GM20431 (cell line): ENCODE data around the gene PLD4.
"Not testable (repeated sequence)": the region's sequence is repeated elsewhere in the genome, so short reads cannot be mapped to it uniquely, and the experiment has no call there.

ENCODE experiments used
- in situ Hi-C: fragments of 300-500 bp; cut with MseI, MboI; formaldehyde crosslinking; loops from one replicate; pipeline ENCODE4 v1.15.0; 2020; ENCODE audit warnings: low sequenced_read_pairs; ENCODE audit not compliant: unreplicated experiment

Gene PLD4

DNA sequence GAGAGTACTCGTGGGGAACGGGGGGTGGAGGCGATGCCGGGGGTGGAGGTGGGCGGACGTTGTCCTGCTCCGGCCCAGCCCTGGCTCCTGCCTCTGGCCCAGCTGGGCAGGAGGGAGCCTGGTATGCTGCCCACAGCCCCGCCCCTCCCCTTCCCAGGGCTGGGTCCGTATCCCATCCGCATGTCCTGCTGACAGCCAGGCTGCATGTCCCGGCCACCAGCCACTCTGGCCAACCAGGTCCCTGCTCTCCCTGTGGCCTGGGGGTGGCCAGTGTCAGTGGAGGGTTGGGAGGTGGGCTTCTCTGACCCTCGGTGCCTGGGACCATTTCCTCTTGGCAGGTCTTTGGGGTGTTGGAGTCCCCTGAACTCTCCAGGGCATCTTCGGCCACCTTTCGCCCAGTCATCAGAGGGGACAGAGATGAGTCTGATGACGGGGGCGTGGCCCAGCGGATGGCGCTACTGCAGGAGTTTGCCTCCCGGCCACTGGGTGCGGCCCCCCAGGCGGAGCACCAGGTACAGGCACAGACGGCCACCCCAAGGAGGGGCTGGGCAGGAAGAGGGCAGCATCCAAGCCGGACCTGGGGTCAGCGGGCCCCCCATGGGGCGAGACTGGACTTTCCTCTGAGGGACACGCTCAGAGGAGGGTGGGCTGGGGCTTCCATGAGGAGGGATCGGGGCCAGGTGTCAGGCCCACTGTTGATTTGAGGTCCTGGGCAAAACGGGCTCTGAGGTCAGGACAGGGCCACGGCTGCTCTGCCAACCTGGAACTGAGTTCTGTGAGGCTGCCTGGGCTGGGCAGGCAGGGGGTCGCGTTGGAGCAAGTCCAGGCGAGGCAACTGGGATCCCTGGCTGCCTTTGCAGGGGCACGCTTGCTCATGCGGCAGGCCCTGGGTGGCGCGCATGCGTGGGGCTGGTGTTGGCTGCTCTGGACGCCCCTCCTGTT, 39.4 kb upstream of the PLD4 start:
- in situ Hi-C loops: no loop called here

DNA sequence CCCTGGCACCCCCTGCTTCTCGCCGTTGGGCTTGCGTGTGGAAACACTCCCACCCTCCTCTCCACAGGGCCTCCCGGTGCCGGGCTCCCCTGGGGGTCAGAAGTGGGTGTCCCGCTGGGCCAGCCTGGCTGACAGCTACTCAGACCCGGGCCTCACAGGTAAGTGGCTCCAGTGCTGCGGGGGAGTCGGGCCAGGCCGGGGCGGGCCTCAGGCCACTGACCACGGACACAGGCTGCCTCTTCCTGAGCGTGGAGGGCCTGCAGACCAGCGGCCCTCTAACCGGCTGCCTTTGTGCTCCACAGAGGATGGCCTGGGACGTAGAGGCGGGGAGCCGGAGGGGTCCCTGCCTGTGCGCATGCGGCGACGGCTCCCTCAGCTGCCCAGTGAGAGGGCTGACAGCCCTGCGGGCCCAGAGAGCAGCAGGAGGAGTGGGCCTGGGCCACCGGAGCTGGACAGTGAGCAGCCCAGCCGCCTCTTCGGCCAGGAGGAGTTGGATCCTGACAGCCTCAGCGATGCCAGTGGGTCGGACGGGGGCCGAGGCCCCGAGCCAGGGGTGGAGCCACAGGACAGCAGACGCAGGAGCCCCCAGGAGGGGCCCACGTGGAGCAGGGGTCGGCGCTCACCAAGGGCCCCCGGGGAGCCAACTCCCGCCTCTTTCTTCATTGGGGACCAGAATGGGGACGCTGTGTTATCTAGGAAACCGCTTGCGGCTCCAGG, 38.5 kb upstream of the PLD4 start:
- in situ Hi-C loops: no loop called here

DNA sequence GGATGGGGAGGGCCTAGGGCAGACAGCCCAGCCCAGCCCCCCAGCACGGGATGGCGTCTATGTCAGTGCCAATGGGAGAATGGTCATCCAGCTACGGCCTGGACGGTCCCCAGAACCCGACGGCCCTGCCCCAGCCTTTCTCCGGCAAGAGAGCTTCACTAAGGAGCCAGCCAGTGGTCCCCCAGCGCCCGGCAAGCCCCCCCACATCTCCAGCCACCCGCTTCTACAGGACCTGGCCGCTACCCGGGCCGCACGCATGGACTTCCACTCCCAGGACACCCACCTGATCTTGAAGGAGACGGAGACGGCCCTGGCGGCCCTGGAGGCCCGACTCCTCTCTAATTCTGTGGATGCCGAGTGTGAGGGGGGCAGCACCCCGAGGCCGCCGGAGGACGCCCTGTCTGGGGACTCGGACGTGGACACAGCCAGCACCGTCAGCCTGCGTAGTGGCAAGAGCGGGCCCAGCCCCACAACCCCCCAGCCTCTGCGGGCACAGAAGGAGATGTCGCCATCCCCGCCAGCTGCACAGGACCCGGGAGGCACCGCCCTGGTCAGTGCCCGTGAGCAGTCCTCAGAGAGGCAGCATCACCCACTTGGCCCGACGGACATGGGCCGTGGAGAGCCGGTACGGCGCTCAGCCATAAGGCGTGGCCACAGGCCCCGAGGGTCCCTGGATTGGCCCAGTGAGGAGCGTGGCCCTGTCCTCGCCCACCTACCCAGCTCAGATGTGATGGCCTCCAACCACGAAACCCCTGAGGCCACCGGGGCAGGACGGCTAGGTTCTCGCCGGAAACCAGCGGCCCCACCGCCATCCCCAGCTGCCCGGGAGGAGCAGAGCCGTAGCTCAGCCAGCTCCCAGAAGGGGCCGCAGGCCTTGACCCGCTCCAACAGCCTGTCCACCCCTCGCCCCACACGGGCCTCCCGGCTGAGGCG, 37.7 kb upstream of the PLD4 start:
- in situ Hi-C loops: no loop called here

DNA sequence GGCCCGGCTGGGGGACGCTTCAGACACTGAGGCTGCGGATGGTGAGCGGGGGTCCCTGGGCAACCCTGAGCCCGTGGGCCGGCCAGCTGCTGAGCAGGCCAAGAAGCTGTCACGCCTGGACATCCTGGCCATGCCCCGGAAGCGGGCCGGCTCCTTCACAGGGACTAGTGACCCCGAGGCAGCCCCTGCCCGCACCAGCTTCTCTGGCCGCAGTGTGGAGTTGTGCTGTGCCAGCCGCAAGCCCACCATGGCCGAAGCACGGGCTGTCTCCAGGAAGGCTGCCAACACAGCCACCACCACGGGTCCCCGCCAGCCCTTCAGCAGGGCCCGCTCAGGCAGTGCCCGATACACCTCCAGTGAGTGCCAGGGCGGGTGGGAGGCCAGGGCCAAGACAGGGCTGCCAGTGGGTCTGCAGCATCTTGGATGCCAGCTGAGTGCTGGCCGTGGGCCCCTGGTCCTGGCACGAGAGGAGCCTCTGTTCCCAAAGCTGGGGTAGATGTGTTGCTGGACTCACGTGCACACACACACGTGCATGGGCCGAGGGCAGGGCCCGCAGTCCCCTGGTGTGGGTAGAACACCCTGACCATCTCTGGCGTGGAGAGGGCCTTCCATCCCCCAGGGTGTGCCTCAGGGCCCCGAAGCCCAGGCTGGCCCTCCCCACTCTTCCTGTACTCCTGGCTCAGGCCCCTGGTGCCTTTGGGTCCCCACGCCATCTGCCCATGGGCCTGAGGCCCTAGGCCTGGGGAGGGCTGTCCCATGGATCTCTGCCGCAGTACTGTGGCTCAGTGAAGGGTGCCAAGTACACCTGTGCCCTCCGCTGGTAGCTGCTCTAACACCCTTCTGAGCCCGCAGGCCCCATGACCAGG, 36.8 kb upstream of the PLD4 start:
- in situ Hi-C loops: no loop called here

DNA sequence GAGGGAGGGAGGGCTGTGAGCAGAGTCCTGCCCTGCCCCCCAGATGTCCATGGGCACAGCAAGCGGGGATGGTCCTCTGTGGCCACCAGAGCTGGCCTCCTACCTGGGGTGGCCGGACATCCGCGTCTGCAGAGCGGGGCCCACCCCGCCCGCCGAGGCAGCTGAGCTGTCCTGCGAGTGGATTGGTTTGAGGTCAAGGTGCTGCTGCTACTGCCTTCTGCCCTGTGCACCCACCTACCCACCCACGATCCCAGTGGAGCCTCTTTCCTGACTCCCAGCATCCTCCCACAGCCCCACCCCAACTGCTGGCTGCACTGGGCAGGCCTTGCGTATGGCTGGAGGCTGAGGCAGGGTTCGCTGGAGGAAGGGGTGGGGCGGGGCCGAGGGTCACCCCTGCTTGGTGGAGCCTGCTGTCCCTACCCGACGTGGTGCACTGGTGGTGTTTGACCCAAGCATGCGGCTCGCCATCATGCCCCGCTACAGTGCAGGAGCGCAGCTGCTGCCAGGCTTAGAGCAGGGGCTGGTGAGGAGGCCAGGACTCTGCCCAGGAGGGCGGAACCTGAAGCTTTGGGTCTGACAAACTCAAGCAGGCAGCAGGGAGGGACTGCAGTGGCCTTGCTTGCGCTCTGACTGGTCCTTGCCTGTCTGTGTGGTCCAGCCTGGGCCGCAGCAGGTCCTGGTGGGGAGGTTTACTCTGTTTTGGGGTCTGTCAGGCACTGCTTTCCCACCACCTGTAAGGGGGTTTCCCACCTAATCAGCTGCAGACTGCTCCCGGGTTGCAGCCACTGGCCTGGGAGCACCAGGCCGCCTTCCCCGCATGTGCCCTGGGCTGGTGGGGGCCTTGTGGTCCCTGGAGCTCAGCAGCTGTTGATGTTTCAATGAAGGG, 35.9 kb upstream of the PLD4 start:
- in situ Hi-C loops: no loop called here

DNA sequence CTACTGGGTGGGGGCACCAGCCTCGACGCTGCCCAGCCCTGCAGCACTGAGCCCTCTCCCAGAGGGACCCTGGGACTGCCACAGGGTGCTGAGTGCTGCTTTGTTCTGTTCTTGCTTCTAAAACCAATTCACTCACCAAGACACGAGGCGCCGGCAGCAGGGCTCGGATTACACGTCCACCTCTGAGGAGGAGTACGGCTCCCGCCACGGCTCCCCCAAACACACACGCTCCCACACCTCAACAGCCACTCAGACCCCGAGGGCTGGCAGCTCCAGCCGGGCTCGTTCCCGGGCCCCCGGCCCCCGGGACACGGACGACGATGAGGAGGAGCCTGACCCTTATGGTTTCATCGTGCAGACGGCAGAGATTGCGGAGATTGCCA, 35.3 kb upstream of the PLD4 start:
- in situ Hi-C loops: no loop called here

DNA sequence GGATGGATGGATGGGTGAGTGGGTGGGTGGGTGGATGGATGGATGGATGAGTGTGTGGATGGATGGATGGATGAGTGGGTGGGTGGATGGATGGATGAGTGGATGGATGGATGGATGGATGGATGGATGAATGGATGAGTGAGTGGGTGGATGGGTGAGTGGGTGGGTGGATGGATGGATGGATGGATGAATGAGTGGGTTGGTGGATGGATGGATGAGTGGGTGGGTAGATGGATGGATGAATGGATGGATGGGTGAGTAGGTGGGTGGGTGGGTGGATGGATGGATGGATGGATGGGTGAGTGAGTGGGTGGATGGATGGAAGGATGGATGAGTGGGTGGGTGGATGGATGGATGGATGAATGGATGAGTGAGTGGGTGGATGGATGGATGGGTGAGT, 34.4 kb upstream of the PLD4 start:
- in situ Hi-C loops: not testable (repeated sequence)

DNA sequence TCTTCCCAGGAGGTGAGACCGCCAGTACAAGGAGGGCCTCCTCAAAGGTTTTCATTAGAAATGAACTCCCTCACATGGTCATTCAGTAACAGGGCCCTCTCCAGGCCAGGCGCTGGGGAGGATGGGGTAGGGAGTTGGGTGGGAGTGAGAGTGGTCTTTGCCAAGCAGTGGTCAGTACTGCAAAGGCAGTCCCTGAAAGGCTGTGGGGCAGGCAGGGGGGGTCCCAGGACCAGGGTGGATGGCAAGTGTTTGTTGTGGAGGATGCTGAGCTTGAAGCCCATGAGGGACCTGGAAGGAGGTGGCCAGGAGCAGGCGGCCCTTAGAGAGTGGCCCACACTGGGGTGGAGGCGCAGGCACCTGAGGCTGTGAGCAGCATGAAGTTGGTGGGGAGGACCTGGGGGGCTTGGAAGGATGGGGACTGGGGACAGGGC, 33.5 kb upstream of the PLD4 start:
- in situ Hi-C loops: no loop called here

DNA sequence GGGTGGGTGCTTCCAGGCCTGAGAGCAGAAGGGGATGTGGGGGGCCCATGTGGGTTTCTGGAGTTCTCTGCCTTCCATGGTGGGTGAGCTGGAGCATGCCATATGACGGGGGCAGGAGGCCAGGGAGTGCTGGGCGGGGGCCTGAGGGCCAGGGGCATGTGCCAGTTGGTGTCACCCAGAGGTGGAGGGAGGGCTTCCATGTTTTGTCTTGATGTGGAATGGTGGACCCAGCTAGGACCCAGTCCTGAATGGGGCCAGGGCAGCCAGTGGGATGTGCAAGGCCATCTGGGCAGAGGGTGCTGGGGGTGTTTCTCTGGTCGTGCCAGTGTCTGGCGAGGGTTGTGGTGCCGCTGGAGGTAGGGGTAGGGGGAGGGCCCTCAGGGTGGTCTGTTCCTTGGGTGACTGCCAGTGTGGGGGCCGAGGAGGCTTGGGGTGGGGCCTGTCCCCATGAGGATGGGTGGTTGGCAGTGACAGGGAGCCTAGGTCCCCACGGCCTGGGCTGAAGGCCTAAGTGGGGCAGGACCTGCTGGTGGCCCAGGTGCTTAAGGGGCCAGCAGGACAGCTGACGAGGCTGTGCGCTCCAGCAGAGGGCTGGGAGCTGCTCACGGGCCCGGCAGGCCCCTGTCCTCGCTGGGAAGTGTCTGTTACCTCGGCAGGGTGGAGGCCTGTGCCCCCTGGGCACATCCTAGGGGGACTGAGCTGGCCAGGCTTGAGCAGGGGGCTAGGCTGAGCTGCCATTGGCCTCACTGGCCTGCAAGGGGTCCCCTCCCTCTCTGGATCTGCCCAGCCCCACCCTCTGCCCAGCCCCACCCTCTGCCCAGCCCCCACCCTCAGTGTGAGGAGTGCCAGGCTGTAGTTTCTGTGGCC, 32.8 kb upstream of the PLD4 start:
- in situ Hi-C loops: no loop called here

DNA sequence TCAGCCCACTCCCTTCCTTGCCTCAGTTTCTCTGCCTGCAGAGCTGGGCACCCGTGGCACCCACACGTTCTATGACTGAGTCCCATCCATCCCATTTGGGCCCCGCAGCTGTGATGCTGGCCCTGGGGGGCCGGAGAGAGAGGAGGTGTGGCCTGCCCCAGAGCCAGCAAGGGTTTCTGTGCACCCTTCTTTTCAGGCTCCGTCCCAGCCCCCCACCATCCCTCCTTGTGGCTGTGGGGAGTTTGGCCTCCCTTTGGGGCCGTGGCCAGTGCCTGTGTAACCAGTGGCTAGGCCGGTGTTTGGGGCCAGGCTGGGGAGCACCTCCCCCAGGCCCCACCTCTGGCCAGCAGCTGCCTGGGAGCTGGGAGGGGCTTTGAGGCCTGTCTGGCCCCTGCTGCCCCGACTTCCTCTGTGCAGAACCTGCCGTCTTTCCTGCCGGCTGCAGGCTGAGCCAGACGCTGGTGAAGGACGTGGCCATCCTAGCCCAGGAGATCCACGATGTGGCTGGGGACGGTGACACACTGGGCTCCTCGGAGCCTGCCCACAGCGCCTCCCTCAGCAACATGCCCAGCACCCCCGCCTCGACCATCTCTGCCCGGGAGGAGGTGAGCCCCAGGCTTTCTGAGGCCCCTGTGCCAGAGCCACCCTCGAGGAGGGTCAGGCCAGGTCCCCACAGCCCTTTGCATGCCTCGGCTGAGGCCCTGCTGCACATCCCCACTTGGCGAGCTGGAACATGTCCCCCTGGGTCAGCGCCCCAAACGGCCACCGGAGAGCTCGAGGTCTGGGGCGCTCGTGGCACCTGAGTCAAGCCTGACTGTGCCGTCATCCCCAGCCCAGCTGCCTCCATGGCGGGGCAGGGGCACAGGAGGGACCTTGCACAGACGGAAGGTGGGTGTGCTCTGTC, 31.9 kb upstream of the PLD4 start:
- in situ Hi-C loops: no loop called here

DNA sequence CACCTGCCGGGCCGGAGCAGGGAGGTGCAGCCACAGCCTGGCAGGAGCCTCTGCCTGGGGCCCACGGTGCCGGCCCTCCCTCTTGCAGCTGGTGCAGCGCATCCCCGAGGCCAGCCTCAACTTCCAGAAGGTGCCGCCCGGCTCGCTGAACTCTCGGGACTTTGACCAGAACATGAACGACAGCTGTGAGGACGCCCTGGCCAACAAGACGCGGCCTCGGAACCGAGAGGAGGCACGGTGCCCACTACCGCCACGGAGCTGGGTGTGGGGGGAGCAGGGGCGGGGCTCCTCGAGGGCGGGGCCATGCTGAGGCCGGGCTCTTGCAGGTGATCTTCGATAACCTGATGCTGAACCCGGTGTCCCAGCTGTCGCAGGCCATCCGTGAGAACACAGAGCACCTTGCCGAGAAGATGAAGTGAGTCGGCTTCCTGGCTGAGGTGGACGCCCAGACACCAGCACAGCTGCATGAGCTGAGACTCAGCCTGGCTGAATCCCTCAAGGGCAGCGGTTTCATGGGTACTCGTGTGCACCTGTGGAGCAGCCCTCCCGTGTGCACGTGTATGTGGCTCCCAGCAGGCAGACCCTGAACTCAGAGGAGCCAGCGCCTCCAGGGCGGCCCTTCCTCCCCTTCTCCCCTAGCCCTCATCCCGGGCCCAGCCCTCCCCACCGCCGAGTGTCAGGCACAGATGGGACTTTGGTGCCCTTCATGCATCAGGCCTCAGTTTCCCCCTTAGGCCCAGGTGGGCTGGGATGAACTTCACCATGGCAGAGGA, 31.1 kb upstream of the PLD4 start:
- in situ Hi-C loops: no loop called here

DNA sequence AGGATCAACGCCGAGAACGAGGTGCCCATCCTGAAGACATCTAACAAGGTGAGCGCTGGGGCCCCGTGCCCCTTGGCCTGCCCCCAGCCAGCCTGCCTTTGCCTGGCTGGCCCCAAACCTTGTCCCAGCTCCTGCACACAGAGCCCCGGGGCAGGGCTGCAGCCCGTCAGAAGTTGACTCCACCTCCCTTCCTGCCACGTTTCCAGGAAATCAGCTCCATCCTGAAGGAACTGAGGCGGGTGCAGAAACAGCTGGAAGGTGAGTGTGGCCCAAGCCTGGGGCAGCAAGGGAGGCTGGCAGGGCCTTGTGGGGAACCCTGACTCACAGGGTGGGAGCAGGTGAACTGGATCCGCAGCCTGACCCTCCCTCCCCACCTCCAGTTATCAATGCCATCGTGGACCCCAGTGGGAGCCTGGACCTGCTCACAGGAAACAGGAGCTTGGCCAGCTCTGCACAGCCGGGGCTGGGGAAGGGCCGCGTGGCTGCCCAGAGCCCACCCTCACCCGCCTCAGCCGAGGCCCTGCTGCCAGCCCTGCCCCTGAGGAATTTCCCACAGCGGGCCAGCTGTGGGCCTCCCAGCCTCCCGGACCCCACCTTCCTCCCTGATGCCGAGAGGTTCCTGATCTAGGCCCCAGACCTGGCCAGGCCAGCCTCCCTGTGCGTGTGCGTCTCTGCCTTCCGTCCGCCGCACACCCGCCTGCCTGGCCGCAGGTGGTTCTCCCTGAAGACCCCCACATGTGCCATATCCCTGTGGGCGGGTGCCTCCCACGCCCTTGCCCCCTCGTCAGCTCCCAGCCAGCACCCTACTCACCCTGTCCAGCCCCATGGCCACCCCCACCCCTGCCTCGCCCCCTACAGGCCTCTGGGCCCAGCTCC, 30.1 kb upstream of the PLD4 start:
- in situ Hi-C loops: no loop called here

DNA sequence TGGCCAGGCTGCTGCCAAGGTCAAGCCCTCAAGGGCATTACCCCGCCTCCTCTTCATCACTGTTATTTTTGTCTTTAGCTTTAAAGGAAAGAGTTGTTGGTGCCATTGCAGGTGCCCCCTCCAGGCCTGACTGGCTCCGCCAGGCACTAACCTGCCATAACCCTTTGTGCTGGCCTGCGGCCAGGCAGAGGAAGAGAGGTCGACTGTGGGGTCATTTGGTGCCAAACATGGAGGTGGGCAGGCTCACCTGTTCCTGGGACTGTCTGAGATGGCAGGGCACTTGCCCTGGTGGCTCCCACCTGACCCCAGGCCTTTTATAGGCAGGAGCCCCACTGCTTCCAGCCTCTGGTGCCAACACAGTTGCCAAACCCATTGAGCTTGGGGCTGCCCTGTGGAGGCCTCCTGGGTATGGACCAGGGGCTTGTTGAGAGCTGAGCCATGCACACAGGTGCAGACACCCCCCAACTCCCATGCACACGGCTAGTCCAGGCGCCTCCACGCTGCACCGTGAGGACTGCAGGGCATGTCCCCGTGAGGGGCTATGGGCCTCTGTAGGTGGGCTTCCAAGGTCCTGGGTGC, 29.4 kb upstream of the PLD4 start:
- in situ Hi-C loops: no loop called here

DNA sequence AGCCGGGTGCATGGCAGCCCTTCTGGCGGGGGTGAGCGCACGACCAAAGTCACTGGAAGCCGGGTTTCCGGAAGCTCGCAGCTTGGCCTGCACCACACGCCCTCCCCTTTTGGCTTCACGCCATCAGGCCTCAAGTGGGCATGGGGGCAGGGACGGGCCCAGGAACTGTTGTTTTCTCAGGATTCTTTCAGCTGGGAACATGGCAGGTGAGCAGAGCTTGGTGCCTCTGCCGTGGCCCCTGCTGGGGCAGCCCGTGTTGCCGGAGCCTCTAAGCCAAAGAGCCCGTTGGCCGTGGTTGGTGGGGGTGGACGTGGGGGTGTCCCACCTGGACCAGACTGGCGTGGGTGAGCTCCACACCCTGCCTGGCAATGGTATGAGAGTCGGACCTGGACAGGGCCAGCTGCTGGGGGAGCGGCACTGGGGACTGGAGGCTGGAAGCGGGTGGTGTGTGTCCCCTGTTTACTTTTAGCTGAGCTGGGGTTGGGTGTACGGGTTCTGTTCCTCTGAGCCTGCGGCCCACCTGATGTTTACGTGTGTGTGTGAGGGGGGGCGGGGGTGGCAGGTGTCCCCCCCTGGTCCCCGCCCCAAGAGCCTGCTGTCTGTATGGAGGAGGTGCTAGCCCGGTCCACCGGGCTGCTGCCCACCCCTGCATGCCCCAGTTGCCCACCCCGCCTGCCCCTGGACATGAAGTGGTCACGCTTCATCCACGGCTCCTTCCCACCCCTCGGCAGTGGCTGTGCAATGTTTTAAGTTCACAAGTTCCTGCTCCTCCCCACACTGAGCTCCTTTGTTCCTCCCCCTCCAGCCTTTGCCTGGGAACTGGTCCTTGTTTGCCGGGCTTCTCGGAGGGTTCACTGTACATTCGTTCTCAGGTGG, 28.7 kb upstream of the PLD4 start:
- in situ Hi-C loops: no loop called here
